Pancreas (tissue), 10 donors: ENCODE results near the gene ATG5. TPM values are rescaled to one million over a fixed set of nuclear protein-coding genes. Genes with fewer than 3 reads are reported as not detected.

Experiments
- ATAC-seq, 4 donors: fragments of 200-7000 bp; cut with Tn5 transposase; one replicate each; pipeline versions ENCODE4 v1.8.0 to v1.9.1; 2020; ENCODE audit warnings: mild to moderate bottlenecking in 4 of 4, moderate library complexity in 4 of 4
- DNase-seq, 6 donors: peaks; one replicate each; pipeline ENCODE4 v3.0.0-alpha.2; 2020
- FAIRE-seq: peaks from 2 replicates; lab custom pipeline; 2012; peaks lifted over from hg19 to GRCh38; lab: Jason Lieb, UNC
- H3K27ac ChIP-seq, 4 donors: fragments of 200-600 bp; sonication (generic); 1 replicate in 3 of 4; 2 replicates in 1 of 4; pipeline versions ENCODE4 v1.5.0 to v1.8.0; 2020
- H3K27me3 ChIP-seq, 4 donors: fragments of 200-600 bp; one replicate each; pipeline ENCODE4 v1.8.0; 2021
- H3K36me3 ChIP-seq, 3 donors: fragments of 200-600 bp; sonication (generic) in 1 of 3; one replicate each; pipeline versions ENCODE4 v1.5.0 to v1.8.0; 2020 to 2021
- H3K4me1 ChIP-seq, 3 donors: fragments of 200-600 bp; one replicate each; pipeline ENCODE4 v1.8.0; 2021
- H3K4me3 ChIP-seq, 4 donors: fragments of 200-600 bp; sonication (generic) in 2 of 4; one replicate each; pipeline versions ENCODE4 v1.5.0 to v1.8.0; 2020 to 2021
- H3K9me3 ChIP-seq, 4 donors: fragments of 200-600 bp; one replicate each; pipeline ENCODE4 v1.8.0; 2021
- CTCF ChIP-seq, 4 donors: fragments of 200-600 bp; sonication (generic) in 3 of 4; IDR thresholded peaks; one replicate each; pipeline versions ENCODE4 v1.5.0 to v1.8.0; 2021; ENCODE audit warnings: antibody characterized with exemption in 4 of 4
- WGBS, 2 donors: extraction: QIAGEN DNeasy Blood & Tissue Kit; methylation state at CpG; one replicate each; pipeline ENCODE4 v1.1.7; 2013; 5-methylcytosine and 5-hydroxymethylcytosine counted together
- intact Hi-C, 3 donors: fragments of 100-400 bp; cut with DNase I; formaldehyde crosslinking; loops; one replicate each; pipeline versions ENCODE4 v1.11.1 to v1.14.2; 2022
- polyA plus RNA-seq, 2 donors: library from polyadenylated mRNA; stranded (reverse); fragments of 200-250 nt; gene quantifications; one replicate each; pipeline ENCODE4 v1.2.3, GENCODE V29; 2013
- total RNA-seq, 6 donors: library from RNA; stranded (reverse); fragmentation: NEBNext Ultra II Directional in 4 of 6; extraction: Animal tissue kit (Norgen Biotek cat#: 25700) in 4 of 6; gene quantifications; one replicate each; pipeline versions ENCODE4 v1.2.1 to v1.2.4, GENCODE V29; 2021 to 2023
- donor health status: healthy with polysubstance abuse.
- donor health status: DM: no; HTN: no; CAD: no; lungs with moderate emphysema.
- donor health status: DM: no; HTN: no; CAD: no.
- donor health status: control.
- donor health status: control.
- donor health status: Bipolar disorder and iron deficiency.
- donor health status: DM: yes; HTN: yes; CAD: no.
- donor health status: DM: no; HTN: no; CAD: no.
- donor health status: DM: no; HTN: no; CAD: no.
- donor health status: DM: yes; HTN: yes; CAD: no.

Gene ATG5
- total and polyA plus RNA-seq, 8 donors = 8.2 to 15.7 (median 10.8) TPM

DNA sequence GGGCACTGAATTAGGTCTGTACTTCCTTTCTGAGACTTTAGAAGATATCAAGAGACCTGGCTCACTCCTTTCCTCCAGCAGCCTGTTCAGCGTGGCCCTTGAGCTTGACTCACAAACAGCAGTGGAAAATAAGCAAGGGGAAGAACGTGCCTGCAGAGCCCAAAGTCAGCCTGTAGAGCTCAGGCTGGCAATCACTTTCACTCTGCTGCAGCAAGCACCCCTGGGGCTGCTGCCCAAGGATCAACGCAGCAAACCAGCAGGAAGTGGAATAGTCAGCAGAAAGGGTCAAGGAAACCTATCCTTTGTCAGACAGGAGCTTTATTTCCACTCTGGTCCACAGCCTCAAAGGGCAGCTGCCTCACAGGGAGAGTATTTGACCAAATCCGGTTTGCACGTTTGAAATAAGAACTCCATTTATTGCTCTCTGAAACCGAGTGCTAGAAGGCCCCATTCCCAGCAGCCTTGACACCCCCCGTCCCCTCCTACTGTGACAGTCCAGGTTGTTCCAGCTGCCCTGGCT lies 162.1 kb downstream of the ATG5 start:
- no peaks in the 10 kb centered on the region for H3K36me3 ChIP-seq
- no peak overlapping the region for H3K4me3 ChIP-seq
- TF ChIP-seq CTCF (IDR thresholded peaks at IDR 0.05) = no peak
- FAIRE-seq (no peak), DNase-seq (peak in 1 of 6 donors; percentile 30), ATAC-seq (peak in 3 of 4 donors; percentile 22 to 72 (median 71))
- 41 to 48% methylated on average over 7 of the region's 7 CpGs for WGBS, 2 donors
- H3K27me3 ChIP-seq = no peaks in the 10 kb centered on the region
- H3K27ac ChIP-seq = peak overlapping the region in 2 of 4 donors; percentile 59 to 73
- H3K9me3 ChIP-seq = no peaks in the 10 kb centered on the region
- intact Hi-C loops = no loop called here
- H3K4me1 ChIP-seq = no peaks in the 10 kb centered on the region

DNA sequence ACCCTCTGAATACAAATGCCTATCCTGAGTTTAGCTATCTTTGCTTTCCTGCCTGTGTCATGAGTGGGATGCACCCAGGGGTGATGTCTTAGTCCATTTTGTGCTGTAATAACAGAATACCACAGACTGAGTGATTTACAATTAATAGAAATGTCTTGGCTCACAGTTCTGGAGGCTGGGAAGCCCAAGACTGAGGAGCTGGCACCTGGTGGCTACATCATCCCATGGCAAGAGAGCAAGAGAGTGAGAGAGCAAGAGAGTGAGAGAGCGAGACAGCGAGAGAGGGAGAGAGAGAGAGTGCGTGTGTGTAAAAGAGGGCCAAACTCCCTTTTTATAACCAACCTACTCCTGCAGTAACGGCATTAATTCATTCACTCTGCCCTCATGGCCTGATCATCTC lies 162.6 kb downstream of the ATG5 start:
- intact Hi-C loops = no loop called here
- Histone ChIP-seq H3K4me1 (no peaks in the 10 kb centered on the region), H3K27ac (peak overlapping the region in 1 of 4 donors; percentile 59), H3K9me3 (no peaks in the 10 kb centered on the region), H3K27me3 (no peaks in the 10 kb centered on the region), H3K36me3 (no peaks in the 10 kb centered on the region), H3K4me3 (no peak overlapping the region)
- TF ChIP-seq CTCF (IDR thresholded peaks at IDR 0.05) = no peak
- FAIRE-seq = no peak
- 92 to 95% methylated on average over 4 of the region's 4 CpGs for WGBS, 2 donors
- DNase-seq = no peak
- ATAC-seq = no peak

DNA sequence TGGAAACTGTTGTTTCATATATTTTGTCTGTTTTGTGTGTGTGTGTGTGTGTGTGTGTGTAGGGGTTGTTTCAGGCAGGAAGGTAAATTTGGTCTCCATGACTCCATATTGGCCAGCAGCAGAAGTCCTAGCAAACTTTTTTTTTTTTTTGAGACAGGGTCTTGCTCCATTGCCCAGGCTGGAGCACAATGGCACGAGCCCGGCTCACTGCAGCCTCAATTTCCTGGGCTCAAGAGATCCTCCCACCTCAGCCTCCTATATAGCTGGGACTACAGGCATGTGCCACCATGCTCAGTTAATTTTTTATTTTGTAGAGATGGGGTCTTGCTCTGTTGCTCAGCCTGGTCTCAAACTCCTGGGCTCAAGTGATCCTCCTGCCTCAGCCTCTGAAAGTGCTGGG lies 163.7 kb downstream of the ATG5 start:
- no peak overlapping the region for H3K27ac ChIP-seq
- H3K36me3 ChIP-seq = no peaks in the 10 kb centered on the region
- FAIRE-seq = no peak
- H3K4me3 ChIP-seq = no peak overlapping the region
- TF ChIP-seq CTCF (IDR thresholded peaks at IDR 0.05) = no peak
- no peaks in the 10 kb centered on the region for H3K4me1 ChIP-seq
- no peaks in the 10 kb centered on the region for H3K27me3 ChIP-seq
- DNase-seq = no peak
- no peaks in the 10 kb centered on the region for H3K9me3 ChIP-seq
- WGBS, 2 donors = 86 to 96% methylated on average over 2 of the region's 2 CpGs
- intact Hi-C loops = no loop called here
- no peak for ATAC-seq

- H3K27me3 ChIP-seq = no peaks in the 10 kb centered on the region
- no peak for DNase-seq
- 82 to 91% methylated on average over 3 of the region's 3 CpGs for WGBS, 2 donors
- H3K36me3 ChIP-seq = no peaks in the 10 kb centered on the region
- no peak for FAIRE-seq
- intact Hi-C loops = no loop called here
- no peaks in the 10 kb centered on the region for H3K9me3 ChIP-seq
- TF ChIP-seq CTCF (IDR thresholded peaks at IDR 0.05) = no peak
- H3K4me1 ChIP-seq = no peaks in the 10 kb centered on the region
- H3K27ac ChIP-seq = no peak overlapping the region
- no peak overlapping the region for H3K4me3 ChIP-seq
- ATAC-seq = no peak
Measured at GRCh38 chr6:106161311-106161874, 164.2 kb downstream of the ATG5 start.

GRCh38 chr6:106160189-106160588 lies 165.4 kb downstream of the ATG5 start:
- no peaks in the 10 kb centered on the region for H3K4me1 ChIP-seq
- 74 to 81% methylated on average over 3 of the region's 3 CpGs for WGBS, 2 donors
- H3K27ac ChIP-seq = no peak overlapping the region
- FAIRE-seq (no peak), ATAC-seq (no peak), DNase-seq (no peak)
- intact Hi-C loops = no loop called here
- no peak for TF ChIP-seq CTCF (IDR thresholded peaks at IDR 0.05)
- H3K4me3 ChIP-seq = no peak overlapping the region
- no peaks in the 10 kb centered on the region for H3K36me3 ChIP-seq
- no peaks in the 10 kb centered on the region for H3K27me3 ChIP-seq
- no peaks in the 10 kb centered on the region for H3K9me3 ChIP-seq
